GM21381 (cell line): Measurements from ENCODE around the gene TMEM40.
"Not testable (repeated sequence)": the region's sequence is repeated elsewhere in the genome, so short reads cannot be mapped to it uniquely, and the experiment has no call there.

Experiments
- ATAC-seq: cut with Tn5 transposase; IDR thresholded peaks from one replicate; pipeline ENCODE4 v1.9.1; 2021; ENCODE audit warnings: mild to moderate bottlenecking, moderate library complexity; ENCODE audit not compliant: unreplicated experiment

TMEM40 gene

DNA sequence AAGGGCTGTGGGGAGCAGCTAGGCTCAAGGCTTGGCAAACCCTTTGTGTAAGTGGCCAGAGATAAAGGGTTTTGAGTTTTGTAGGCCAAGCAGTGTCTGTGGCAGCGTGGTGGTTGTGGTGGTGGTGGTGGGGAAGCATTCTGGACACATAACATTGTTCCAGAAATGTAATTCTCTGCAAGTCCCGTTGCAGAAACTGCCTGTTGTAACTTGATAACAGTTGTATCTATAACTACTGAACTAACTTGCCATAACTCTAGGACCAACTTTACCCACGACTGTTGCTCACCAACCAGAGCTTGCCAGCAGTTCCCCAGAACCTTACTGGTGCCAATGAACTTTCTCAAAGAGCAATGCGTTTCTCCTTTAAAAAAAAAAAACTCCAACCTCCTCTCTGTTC lies 18.1 kb upstream of the TMEM40 start:
- no peak for ATAC-seq

DNA sequence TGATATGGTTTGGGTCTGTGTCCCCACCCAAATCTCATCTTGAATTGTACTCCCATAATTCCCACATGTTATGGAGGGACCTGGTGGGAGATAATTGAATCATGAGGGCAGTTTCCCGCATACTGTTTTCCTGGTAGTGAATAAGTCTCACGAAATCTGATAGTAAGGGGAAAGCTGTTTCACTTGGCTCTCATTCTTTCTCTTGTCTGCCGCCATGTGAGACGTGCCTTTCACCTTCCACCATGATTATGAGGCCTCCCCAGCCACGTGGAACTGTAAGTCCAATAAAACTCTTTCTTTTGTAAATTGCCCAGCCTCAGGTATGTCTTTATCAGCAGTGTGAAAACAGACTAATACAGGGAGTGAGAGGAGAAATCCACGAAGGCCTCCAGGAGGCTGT lies 16.9 kb upstream of the TMEM40 start:
- ATAC-seq: not testable (repeated sequence)

- ATAC-seq: no peak
These were observed 16.2 kb upstream of the TMEM40 start for GRCh38 chr3:12775226-12775625.

- no peak for ATAC-seq
These were observed 15.6 kb upstream of the TMEM40 start for GRCh38 chr3:12774619-12775018.

GRCh38 chr3:12773710-12774086 lies 14.6 kb upstream of the TMEM40 start:
- no peak for ATAC-seq

- ATAC-seq: no peak
These were observed 14.1 kb upstream of the TMEM40 start for GRCh38 chr3:12773030-12773709.

DNA sequence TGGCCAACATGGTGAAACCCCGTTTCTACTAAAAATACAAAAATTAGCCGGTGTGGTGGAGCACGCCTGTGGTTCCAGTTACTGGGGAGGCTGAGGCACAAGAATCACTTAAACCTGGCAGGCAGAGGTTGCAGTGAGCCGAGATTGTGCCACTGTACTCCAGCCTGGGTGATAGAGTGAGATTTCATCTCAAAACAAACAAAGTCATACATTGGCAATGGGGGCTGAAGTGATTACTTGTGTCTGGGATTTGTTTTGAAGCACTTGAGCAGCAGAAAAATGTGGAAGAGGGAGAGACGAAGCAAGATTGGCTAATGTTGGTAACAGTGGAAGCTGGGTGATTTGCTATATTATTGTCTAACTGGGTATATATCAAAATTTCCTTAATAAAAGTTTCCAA lies 13.4 kb upstream of the TMEM40 start:
- no peak for ATAC-seq

DNA sequence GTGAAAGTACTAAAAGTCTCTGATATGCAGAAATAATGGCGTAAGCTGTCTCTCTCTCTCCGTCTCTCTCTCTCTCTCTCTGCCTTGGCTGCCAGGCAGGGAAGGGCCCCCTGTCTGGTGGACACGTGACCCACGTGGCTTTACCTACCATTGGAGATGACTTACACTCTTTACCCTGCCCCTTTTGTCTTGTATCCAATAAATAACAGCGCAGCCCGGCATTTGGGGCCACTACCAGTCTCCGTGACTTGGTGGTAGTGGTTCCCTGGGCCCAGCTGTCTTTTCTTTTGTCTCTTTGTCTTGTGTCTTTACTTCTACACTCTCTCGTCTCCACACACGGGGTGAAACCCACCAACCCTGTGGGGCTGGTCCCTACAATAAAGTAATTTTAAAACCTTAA lies 12.2 kb upstream of the TMEM40 start:
- no peak for ATAC-seq

DNA sequence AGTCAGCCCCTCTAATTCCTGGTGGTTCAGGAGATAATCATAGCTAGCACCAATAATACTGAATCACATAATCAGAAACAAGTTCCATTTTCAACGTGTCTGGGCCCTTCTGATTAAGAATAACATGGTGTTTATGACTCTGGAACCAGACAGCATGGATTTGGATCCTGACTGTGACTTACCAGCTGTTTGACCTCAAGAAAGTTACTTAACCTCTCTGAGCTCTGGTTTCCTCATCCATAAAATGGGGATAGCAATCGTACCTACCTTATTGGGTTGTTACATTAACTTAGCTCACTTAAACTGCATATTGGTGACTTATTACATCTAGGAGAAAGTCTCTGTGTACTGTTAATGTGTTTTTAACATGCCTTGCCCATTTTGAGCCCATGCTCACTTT lies 10.7 kb upstream of the TMEM40 start:
- ATAC-seq: no peak

- no peak for ATAC-seq
These were observed 9.8 kb upstream of the TMEM40 start for GRCh38 chr3:12768579-12769527.

DNA sequence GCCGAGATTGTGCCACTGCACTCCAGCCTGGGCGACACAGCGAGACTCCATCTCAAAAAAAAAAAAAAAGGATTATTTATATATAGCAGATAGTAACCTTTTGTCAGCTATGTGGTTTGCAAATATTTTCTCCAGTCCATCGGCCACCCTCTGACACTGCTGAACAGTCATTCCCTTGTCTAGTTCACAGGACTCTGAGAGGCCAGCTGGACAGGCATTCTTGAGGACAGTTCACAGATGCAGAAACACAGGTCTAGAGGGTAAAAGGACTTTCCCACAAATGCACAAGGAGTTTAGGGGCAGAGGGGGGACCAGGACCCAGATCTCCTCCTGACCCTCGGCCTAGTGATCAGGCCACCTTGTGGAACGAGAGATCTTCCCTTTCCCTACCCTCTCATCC lies 7.5 kb upstream of the TMEM40 start:
- no peak for ATAC-seq

- no peak for ATAC-seq
These were observed 5.2 kb upstream of the TMEM40 start for GRCh38 chr3:12764171-12764776.

GRCh38 chr3:12759693-12760565 lies 870 bp upstream of the TMEM40 start:
- ATAC-seq: no peak

GRCh38 chr3:12758025-12758781 lies 856 bp downstream of the TMEM40 start:
- ATAC-seq: no peak

GRCh38 chr3:12756635-12757034 lies 2.4 kb downstream of the TMEM40 start:
- no peak for ATAC-seq

DNA sequence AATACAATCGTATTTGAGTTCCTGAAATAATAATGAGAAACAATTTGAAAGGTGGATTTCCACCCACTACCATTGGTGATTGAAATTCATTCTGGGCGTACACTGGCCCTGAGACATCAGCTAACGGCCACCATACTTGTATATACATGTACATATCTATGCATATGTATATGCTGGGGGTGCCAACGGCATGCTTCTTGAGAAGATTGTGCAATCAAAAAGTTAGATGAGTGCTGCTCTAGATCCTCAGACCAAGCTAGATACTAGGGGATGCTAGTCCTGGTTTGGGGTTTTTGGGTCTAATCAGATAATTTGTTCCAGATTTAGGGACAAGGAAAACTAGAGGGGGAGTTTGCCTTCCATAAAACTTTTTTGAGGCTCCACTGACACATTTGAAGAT lies 2.9 kb downstream of the TMEM40 start:
- ATAC-seq: no peak

DNA sequence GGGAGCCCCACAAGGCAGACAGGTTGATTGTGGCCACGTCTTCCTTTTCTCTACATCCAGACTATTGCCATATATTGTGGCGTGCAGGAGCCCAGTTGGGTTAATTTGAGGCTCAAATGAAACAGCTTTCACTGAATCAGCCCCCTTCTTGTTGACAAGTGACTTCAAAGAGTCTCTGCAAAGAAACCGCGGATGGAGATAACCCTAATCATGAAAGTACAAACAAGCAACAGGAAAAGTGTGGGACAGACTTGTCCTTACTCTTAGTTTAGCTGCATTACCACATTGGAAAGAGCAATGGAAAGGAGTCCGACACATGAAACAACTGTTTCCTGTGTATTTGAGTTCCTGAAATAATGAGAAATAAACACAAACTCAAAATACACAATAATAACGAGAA lies 3.3 kb downstream of the TMEM40 start:
- ATAC-seq: no peak

DNA sequence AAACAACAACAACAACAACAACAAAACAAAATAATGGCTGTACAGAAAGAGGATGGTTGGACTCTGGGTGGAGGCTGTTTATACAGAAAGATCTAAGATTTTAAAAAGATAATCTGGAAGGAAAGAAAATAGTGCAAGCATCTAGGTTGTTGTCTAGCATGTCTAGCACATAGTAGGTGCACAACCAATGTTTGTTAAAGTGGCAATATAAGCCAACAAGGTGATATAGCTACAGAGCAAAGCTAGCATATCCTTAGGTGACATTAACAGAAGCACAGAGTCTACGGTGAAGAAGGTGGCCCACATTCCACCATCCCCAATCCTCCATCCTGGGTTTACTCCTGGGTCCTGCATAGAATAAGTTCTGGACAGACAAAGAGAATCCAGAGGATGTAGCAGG lies 4.7 kb downstream of the TMEM40 start:
- ATAC-seq: no peak

DNA sequence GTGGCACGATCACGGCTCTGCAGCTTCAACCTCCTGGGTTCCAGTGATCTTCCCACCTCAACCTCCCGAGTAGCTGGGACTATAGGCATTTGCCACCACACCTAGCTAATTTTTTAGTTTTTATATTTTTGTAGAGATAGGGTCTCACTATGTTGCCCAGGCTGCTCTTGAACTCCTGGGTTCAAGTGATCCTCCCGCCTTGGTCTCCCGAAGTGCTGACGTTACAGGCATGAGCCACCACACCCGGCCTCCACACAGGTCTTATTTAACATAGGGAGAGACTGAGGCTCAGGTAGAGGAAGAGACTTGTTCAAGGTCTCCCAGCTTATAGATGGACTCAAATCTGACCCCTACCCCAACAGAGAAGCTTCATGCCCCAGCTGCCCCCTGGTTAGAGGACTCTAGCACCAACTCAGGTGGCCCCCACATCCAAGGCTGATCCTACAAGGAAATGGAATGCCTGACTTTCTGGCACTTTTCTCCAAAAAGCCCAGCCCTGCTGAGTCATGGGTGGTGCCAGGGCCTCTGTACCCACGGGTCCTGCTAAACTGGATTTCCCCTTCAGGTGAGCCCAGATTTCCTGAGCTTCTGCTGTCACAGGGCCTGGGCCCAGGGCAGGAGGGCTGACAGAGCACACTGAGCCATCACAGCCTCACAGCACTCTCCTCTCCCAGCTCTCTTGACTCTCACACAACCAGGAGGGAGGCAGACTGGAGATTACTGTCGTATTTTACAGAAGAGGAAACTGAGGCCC lies 5.6 kb downstream of the TMEM40 start:
- no peak for ATAC-seq
